Stimulated activated CD4-positive, alpha-beta T cell treated with anti-CD3 and anti-CD28 coated beads, Interleukin-1b, Interleukin-23, amount 100 ng/mL, for 4 hours (primary cell): Measurements from ENCODE around the gene ITGB1.
"Not testable (repeated sequence)": the region's sequence is repeated elsewhere in the genome, so short reads cannot be mapped to it uniquely, and the experiment has no call there.

ENCODE experiments used
- DNase-seq, 2 donors: peaks; one replicate each; pipeline ENCODE4 v3.0.0-alpha.2; 2020; ENCODE audit warnings: low read depth in 2 of 2

The ITGB1 gene

GRCh38 chr10:32980558-32981468, 22.8 kb upstream of the ITGB1 start:
- DNase-seq, result peak; percentile 66 to 74

GRCh38 chr10:32980242-32980557, 22.2 kb upstream of the ITGB1 start:
- no peak for DNase-seq

GRCh38 chr10:32979719-32980118, 21.7 kb upstream of the ITGB1 start:
- not testable (repeated sequence) for DNase-seq

GRCh38 chr10:32979041-32979440, 21.0 kb upstream of the ITGB1 start:
- no peak for DNase-seq

- DNase-seq, result not testable (repeated sequence)
Observed at GRCh38 chr10:32977846-32978809, 20.1 kb upstream of the ITGB1 start.

- DNase-seq, result no peak
Observed at GRCh38 chr10:32976338-32976737, 18.3 kb upstream of the ITGB1 start.

GRCh38 chr10:32972929-32973328, 14.9 kb upstream of the ITGB1 start:
- DNase-seq, result no peak

- no peak for DNase-seq
Observed at GRCh38 chr10:32972460-32972859, 14.4 kb upstream of the ITGB1 start.

- no peak for DNase-seq
Observed at GRCh38 chr10:32971536-32972091, 13.6 kb upstream of the ITGB1 start.

GRCh38 chr10:32970910-32971309, 12.9 kb upstream of the ITGB1 start:
- no peak for DNase-seq

GRCh38 chr10:32964270-32964669, 6.2 kb upstream of the ITGB1 start:
- DNase-seq, result no peak

- DNase-seq, result no peak
Observed at GRCh38 chr10:32963096-32963495, 5.1 kb upstream of the ITGB1 start.

- no peak for DNase-seq
Observed at GRCh38 chr10:32962521-32962920, 4.5 kb upstream of the ITGB1 start.

- no peak for DNase-seq
Observed at GRCh38 chr10:32961895-32962369, 3.9 kb upstream of the ITGB1 start.

- DNase-seq, result no peak
Observed at GRCh38 chr10:32961343-32961894, 3.4 kb upstream of the ITGB1 start.

- DNase-seq, result no peak
Observed at GRCh38 chr10:32960022-32960421, 2.0 kb upstream of the ITGB1 start.

- DNase-seq, result no peak
Observed at GRCh38 chr10:32959006-32959920, 1.2 kb upstream of the ITGB1 start.

- peak in 1 of 2 donors; percentile 36 for DNase-seq
Observed at GRCh38 chr10:32957341-32958084, 517 bp downstream of the ITGB1 start.

- DNase-seq, result no peak
Observed at GRCh38 chr10:32956365-32957197, 1.4 kb downstream of the ITGB1 start.
